HG03460 (cell line): Measurements from ENCODE around the gene TTC7B.

Experiments
- ATAC-seq: cut with Tn5 transposase; IDR thresholded peaks from one replicate; pipeline ENCODE4 v1.9.1; 2021; ENCODE audit not compliant: unreplicated experiment

Gene TTC7B

GRCh38 chr14:90742729-90743128 lies 73.5 kb downstream of the TTC7B start:
- no peak for ATAC-seq

- no peak for ATAC-seq
These were observed 74.0 kb downstream of the TTC7B start for GRCh38 chr14:90742252-90742651.

DNA sequence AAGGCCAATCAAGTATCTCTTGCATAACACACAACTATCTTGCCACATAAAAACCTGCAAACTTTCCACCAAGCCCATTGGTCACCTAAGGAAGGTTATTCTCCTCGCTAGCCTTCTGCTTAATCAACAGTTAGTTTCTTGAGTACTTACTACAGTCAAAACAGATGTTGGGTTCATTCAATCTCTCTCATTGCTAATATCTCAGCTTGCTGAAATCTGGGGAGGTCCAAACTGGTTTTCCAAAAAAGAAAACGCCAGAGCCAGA lies 74.6 kb downstream of the TTC7B start:
- no peak for ATAC-seq

- ATAC-seq = no peak
These were observed 75.1 kb downstream of the TTC7B start for GRCh38 chr14:90740946-90741681.

- no peak for ATAC-seq
These were observed 76.1 kb downstream of the TTC7B start for GRCh38 chr14:90740081-90740480.

GRCh38 chr14:90739318-90740068 lies 76.7 kb downstream of the TTC7B start:
- ATAC-seq = no peak

- no peak for ATAC-seq
These were observed 83.0 kb downstream of the TTC7B start for GRCh38 chr14:90733139-90733808.

DNA sequence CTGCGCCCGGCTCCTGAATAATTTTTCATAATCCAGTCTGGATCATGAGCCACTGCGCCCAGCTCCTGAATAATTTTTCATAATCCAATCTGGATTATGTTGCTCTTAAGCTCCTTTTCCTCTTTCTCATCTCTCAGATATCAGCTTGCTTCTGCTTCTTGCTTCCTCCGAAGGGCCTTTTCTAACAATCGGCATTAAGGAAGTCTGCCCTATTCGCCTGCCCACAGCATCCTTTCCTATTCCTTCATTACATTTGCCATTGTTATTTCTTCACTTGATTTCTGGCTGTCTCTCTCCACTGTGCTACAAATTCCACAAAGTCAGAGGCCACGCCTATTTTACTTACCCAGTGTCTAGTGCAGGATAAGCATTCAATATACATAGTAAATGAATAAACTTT lies 83.5 kb downstream of the TTC7B start:
- no peak for ATAC-seq

- no peak for ATAC-seq
These were observed 84.1 kb downstream of the TTC7B start for GRCh38 chr14:90732139-90732538.

DNA sequence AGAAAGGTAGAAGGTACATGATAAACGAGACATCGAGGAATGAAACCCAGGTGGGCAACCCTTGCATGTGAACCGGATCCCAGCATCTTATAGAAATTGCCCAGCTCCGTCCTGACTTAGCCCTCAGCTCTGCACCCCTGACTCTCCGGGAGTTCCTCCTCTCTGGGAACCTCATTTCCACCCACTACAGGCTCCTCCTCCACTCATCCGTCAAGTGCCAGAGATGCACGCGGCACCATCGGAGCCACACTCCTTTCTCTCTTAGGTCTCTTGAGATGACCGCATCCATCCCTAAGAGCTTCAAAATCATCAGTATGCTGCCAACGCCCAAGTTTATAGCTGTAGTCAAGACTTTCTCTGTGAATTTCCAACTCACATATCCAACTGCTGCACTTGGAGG lies 84.7 kb downstream of the TTC7B start:
- ATAC-seq = no peak

- no peak for ATAC-seq
These were observed 85.9 kb downstream of the TTC7B start for GRCh38 chr14:90730206-90730766.

DNA sequence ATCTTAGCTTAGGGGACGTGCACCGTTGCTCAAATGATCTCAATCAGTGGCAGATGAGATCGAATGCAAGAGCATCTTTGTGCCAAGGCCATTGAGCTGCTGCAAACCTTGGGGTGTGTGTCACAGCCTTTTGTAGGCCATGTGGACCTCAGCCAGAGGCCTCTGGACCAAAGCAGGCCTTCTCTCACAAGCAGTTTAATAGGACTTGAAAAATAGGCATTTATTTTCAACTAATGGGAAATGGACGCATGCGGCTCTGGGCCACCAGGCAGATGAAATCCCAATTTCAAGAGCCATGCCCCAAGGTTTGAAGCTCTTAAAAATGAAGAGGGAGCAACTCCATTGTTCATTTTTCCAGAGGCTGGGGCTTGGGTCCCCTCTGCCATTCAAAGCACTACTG lies 87.3 kb downstream of the TTC7B start:
- no peak for ATAC-seq

- ATAC-seq = no peak
These were observed 89.1 kb downstream of the TTC7B start for GRCh38 chr14:90727082-90727481.

GRCh38 chr14:90726656-90727055 lies 89.6 kb downstream of the TTC7B start:
- no peak for ATAC-seq

- no peak for ATAC-seq
These were observed 91.4 kb downstream of the TTC7B start for GRCh38 chr14:90724866-90725265.

DNA sequence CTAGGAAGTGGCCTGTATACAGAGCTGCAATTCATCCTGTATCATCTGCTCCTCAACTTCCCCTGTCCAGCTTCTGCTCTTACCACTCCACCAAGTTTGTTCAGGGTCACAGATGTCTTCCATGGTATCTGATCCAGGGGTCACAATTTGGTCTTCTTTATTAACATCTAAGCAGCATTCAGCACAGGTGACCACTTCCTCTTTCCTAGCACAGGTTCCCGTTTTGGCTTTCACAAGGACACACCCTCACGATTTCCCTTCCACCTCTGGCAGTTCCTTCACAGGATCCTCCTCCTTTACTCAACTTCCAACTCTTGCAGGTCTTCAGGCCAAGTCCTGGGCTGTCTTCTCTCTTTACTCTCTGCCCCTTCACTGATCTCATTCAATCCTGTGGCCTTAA lies 93.6 kb downstream of the TTC7B start:
- no peak for ATAC-seq

GRCh38 chr14:90721619-90722305 lies 94.5 kb downstream of the TTC7B start:
- no peak for ATAC-seq

- ATAC-seq = no peak
These were observed 95.4 kb downstream of the TTC7B start for GRCh38 chr14:90720832-90721231.

- no peak for ATAC-seq
These were observed 95.9 kb downstream of the TTC7B start for GRCh38 chr14:90720336-90720735.

DNA sequence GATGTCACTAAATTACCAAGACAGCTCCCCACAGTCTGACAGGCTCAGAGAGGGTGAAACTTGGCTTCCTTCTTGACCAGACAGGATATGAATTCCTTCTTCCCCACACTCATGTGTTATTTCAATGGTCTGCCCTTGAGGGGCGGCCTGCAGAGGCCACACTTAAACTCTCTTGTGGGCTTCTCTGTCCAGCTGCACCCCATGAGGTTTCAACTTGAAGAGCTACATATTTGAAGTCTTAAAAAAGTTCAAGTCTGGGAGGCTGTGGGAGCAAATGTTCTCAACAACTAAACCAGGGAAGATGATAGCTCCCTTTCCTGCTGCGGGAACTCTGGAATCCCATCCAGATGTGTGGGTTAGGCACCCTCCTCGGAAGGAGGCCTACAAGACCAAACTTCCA lies 98.3 kb downstream of the TTC7B start:
- no peak for ATAC-seq

DNA sequence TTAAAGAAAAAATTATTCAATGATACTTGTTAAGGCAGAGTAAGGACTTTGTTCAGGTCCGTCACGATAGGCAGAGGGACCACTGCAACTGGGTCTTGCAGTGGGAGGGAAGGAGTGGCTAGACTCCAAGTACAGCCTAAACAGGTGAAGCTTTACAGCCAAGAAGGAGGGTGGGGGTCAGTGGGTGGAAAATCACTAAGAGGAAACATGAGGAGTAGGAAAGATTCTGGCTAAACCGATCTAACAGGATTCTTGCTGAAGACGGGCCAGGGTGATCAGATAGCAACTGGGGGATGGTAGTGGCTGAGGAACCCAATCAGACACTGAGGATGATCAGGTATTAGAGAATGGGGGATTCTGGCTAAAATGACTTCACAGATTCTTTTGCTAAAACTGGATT lies 100.2 kb downstream of the TTC7B start:
- ATAC-seq = no peak
